ENCODE measurements around the gene KANSL2. TPM values are rescaled to one million over a fixed set of nuclear protein-coding genes. Genes with fewer than 3 reads are reported as not detected.

KANSL2 gene
- polyA plus RNA-seq, 3 donors, result 12.2 to 20.3 (median 12.5) TPM

GRCh38 chr12:48690436-48690835 is 8.4 kb upstream of the KANSL2 start:
- Mint-ChIP-seq H3K27me3 (ENCODE audit: low read depth in 3 of 3) (peaks cover 0 to 7% (median 3%) of the 10 kb centered on the region in 3 donors), H3K9me3 (peaks cover 0 to 3% (median 0%) of the 10 kb centered on the region in 7 donors), H3K4me3 (no peak overlapping the region), H3K36me3 (peaks cover 71 to 74% of the 10 kb centered on the region in 2 donors), H3K27ac (peak overlapping the region in 1 of 7 donors; percentile 15), H3K4me1 (no peaks in the 10 kb centered on the region)
- H3K9me3 ChIP-seq (replicated peaks in 1 of 2; ENCODE audit: control insufficient read depth in 1 of 2, insufficient read depth in 1 of 2, low read length in 2 of 2), result no peaks in the 10 kb centered on the region
- no peak overlapping the region for H3K27ac ChIP-seq (ENCODE audit: low read depth in 1 of 2, low read length in 2 of 2)
- peaks cover 56 to 77% of the 10 kb centered on the region in 2 donors for H3K36me3 ChIP-seq (replicated peaks in 1 of 2; ENCODE audit: control insufficient read depth in 1 of 2, insufficient read depth in 2 of 2, low read length in 2 of 2)
- WGBS (ENCODE audit: insufficient coverage), result 76% methylated on average over 3 of the region's 4 CpGs
- H4K20me1 ChIP-seq (ENCODE audit: insufficient read depth, low read length), result peaks cover 20% of the 10 kb centered on the region
- H3K4me1 ChIP-seq (ENCODE audit: control insufficient read depth in 1 of 2, insufficient read depth in 2 of 2, low read length in 2 of 2), result no peaks in the 10 kb centered on the region
- H3K27me3 ChIP-seq (ENCODE audit: control insufficient read depth in 2 of 2, insufficient read depth in 2 of 2, low read length in 2 of 2), result no peaks in the 10 kb centered on the region
- intact Hi-C loops (cut with micrococcal nuclease), result no loop called here
- TF ChIP-seq CTCF (IDR thresholded peaks at IDR 0.05), result no peak
- DNase-seq, result no peak
- no peak overlapping the region for H3K9ac ChIP-seq (ENCODE audit: insufficient read depth, low read length, poor library complexity, severe bottlenecking)
- H3K4me3 ChIP-seq (replicated peaks in 1 of 3; ENCODE audit: low read depth in 2 of 3, low read length in 3 of 3), result no peak overlapping the region
- no peak overlapping the region for H2AFZ ChIP-seq (ENCODE audit: insufficient read depth, low read depth, low read length, poor library complexity, severe bottlenecking)
- no peak overlapping the region for H3K4me2 ChIP-seq (replicated peaks; ENCODE audit: extremely low read depth, low read length, poor library complexity, severe bottlenecking)
- H3K79me2 ChIP-seq (ENCODE audit: insufficient read depth, low read length), result peaks cover 5% of the 10 kb centered on the region

- no peak overlapping the region for H3K4me3 Mint-ChIP-seq
- no peak overlapping the region for H3K27ac Mint-ChIP-seq
Measured at GRCh38 chr12:48688836-48689235, 6.8 kb upstream of the KANSL2 start.

More at GRCh38 chr12:48688836-48689235, 6.8 kb upstream of the KANSL2 start:
- Histone ChIP-seq H3K4me1 (ENCODE audit: control insufficient read depth in 1 of 2, insufficient read depth in 2 of 2, low read length in 2 of 2) (no peaks in the 10 kb centered on the region), H3K9ac (ENCODE audit: insufficient read depth, low read length, poor library complexity, severe bottlenecking) (no peak overlapping the region), H3K36me3 (replicated peaks in 1 of 2; ENCODE audit: control insufficient read depth in 1 of 2, insufficient read depth in 2 of 2, low read length in 2 of 2) (peaks cover 41 to 61% of the 10 kb centered on the region in 2 donors), H3K27me3 (ENCODE audit: control insufficient read depth in 2 of 2, insufficient read depth in 2 of 2, low read length in 2 of 2) (no peaks in the 10 kb centered on the region), H3K27ac (ENCODE audit: low read depth in 1 of 2, low read length in 2 of 2) (no peak overlapping the region), H3K4me2 (replicated peaks; ENCODE audit: extremely low read depth, low read length, poor library complexity, severe bottlenecking) (no peak overlapping the region), H3K9me3 (replicated peaks in 1 of 2; ENCODE audit: control insufficient read depth in 1 of 2, insufficient read depth in 1 of 2, low read length in 2 of 2) (no peaks in the 10 kb centered on the region), H2AFZ (ENCODE audit: insufficient read depth, low read depth, low read length, poor library complexity, severe bottlenecking) (no peak overlapping the region), H3K4me3 (replicated peaks in 1 of 3; ENCODE audit: low read depth in 2 of 3, low read length in 3 of 3) (no peak overlapping the region), H4K20me1 (ENCODE audit: insufficient read depth, low read length) (peaks cover 20% of the 10 kb centered on the region), H3K79me2 (ENCODE audit: insufficient read depth, low read length) (peaks cover 5% of the 10 kb centered on the region)
- no peak for DNase-seq
- Mint-ChIP-seq H3K4me1 (no peaks in the 10 kb centered on the region), H3K9me3 (peaks cover 0 to 3% (median 0%) of the 10 kb centered on the region in 7 donors), H3K36me3 (peaks cover 55 to 58% of the 10 kb centered on the region in 2 donors), H3K27me3 (ENCODE audit: low read depth in 3 of 3) (peaks cover 2 to 7% (median 3%) of the 10 kb centered on the region in 3 donors)
- no CpG with 5 or more reads among the region's 1 CpG for WGBS (ENCODE audit: insufficient coverage)
- no peak for TF ChIP-seq CTCF (IDR thresholded peaks at IDR 0.05)
- intact Hi-C loops (cut with micrococcal nuclease), result no loop called here
